A549 (cell line): Measurements from ENCODE around the gene TRAF4. TPM values are rescaled to one million over a fixed set of nuclear protein-coding genes. Genes with fewer than 3 reads are reported as not detected.
"Not testable (repeated sequence)": the region's sequence is repeated elsewhere in the genome, so short reads cannot be mapped to it uniquely, and the experiment has no call there.

Experiments
- ATAC-seq, 2 experiments: fragments of 200-7000 bp in 1 of 2; fragments of >200 bp in 1 of 2; cut with Nextera tagmentation in 1 of 2; cut with Tn5 transposase in 1 of 2; 3 replicates each; pipeline versions ENCODE4 v1.8.0 to v1.9.1; 2018 to 2020; ENCODE audit warnings: mild to moderate bottlenecking in 1 of 2, moderate library complexity in 1 of 2
- CTCF ChIA-PET: fragments of 300-600 bp; sonication (Branson Sonifier 250); formaldehyde crosslinking; extraction: SDS; loops from one replicate; lab custom pipeline; 2021; ENCODE audit warnings: antibody characterized with exemption, inconsistent platforms; lab: Yijun Ruan, JAX
- POLR2A ChIA-PET: fragments of 350-600 bp; formaldehyde crosslinking; extraction: SDS; loops from one replicate; lab custom pipeline; 2021; ENCODE audit warnings: antibody characterized with exemption, inconsistent platforms; lab: Yijun Ruan, JAX
- DNase-seq, 2 experiments: peaks; one replicate each; pipeline versions ENCODE4 v3.0.0 to v3.0.0-alpha.2; 2011 to 2016; ENCODE audit warnings: low read depth in 1 of 2, low spot score in 1 of 2
- FAIRE-seq: peaks from 2 replicates; lab custom pipeline; 2011; peaks lifted over from hg19 to GRCh38; lab: Jason Lieb, UNC
- H3K27ac ChIP-seq, 2 experiments: fragments of >200 bp; sonication (Bioruptor Twin); formaldehyde crosslinking; 3 replicates each; pipeline ENCODE4 v1.5.1; 2016 to 2017
- H3K4me1 ChIP-seq: fragments of >200 bp; sonication (Bioruptor Twin); formaldehyde crosslinking; 3 replicates; pipeline ENCODE4 v1.6.1; 2016
- H3K4me2 ChIP-seq: fragments of >200 bp; sonication (Bioruptor Twin); formaldehyde crosslinking; 3 replicates; pipeline ENCODE4 v1.6.1; 2016
- H3K4me3 ChIP-seq: fragments of >200 bp; sonication (Bioruptor Twin); formaldehyde crosslinking; 3 replicates; pipeline ENCODE4 v1.5.1; 2016
- H3K9me3 ChIP-seq: fragments of >200 bp; sonication (Bioruptor Twin); formaldehyde crosslinking; 3 replicates; pipeline ENCODE4 v1.6.1; 2016
- FOSB ChIP-seq: fragments of 250-450 bp; sonication (Bioruptor Pico); IDR thresholded peaks from 2 replicates; pipeline ENCODE4 v1.5.0; 2020; ENCODE audit warnings: mild to moderate bottlenecking, moderate library complexity
- HEYL ChIP-seq: fragments of 250-450 bp; sonication (Bioruptor Pico); IDR thresholded peaks from 2 replicates; pipeline ENCODE4 v1.8.0; 2021; ENCODE audit warnings: mild to moderate bottlenecking, moderate library complexity
- HOXB5 ChIP-seq: fragments of 250-450 bp; sonication (Bioruptor Pico); IDR thresholded peaks from 2 replicates; pipeline ENCODE4 v1.5.0; 2020; ENCODE audit warnings: mild to moderate bottlenecking, moderate library complexity
- RFX5 ChIP-seq: fragments of 450-650 bp; IDR thresholded peaks from 2 replicates; pipeline ENCODE4 v1.7.1; 2014; ENCODE audit warnings: antibody characterized with exemption, mild to moderate bottlenecking, moderate library complexity
- ZNF302 ChIP-seq: fragments of 250-450 bp; sonication (Bioruptor Pico); IDR thresholded peaks from 2 replicates; pipeline ENCODE4 v1.9.0; 2021; ENCODE audit warnings: inconsistent platforms, mild to moderate bottlenecking, moderate library complexity
- WGBS: methylation state at CpG from one replicate; pipeline ENCODE4 v1.1.6; 2017; ENCODE audit errors: missing lambda C conversion rate; 5-methylcytosine and 5-hydroxymethylcytosine counted together
- polyA plus RNA-seq, 4 experiments: library from polyadenylated mRNA; depleted of rRNA in 3 of 4; stranded (reverse); fragments of >200 nt; fragmentation: RNase III in 1 of 4; extraction: RNeasy Plus Mini Kit Qiagen cat#74134 plus additional on column Dnase treatment in 1 of 4; gene quantifications; 2 replicates in 3 of 4; 3 replicates in 1 of 4; pipeline ENCODE4 v1.2.3, GENCODE V29; 2011 to 2017
- small RNA-seq, 6 experiments: library from RNA; depleted of rRNA; stranded (forward); fragments of <200 nt; gene quantifications; one replicate each; pipeline ENCODE3, GENCODE V24; 2012

Gene TRAF4
- polyA plus RNA-seq, 2 of the 4 experiments (the other 2 are of a cell fraction): 64.0 to 65.0 TPM

- 79% methylated on average over 2 of the region's 2 CpGs for WGBS
- ATAC-seq (peak; percentile 56 to 82; a peak in 4 of 6 replicates), DNase-seq (peak in 1 of 2 experiments; percentile 27), FAIRE-seq (no peak)
- POLR2A ChIA-PET: no interaction called here
- Histone ChIP-seq H3K27ac (no peak overlapping the region), H3K4me3 (no peak overlapping the region), H3K9me3 (no peaks in the 10 kb centered on the region), H3K4me2 (no peak overlapping the region), H3K4me1 (no peaks in the 10 kb centered on the region)
- TF ChIP-seq ZNF302 (CRISPR knock-in tag) (no peak), FOSB (no peak), HEYL (CRISPR knock-in tag) (no peak), RFX5 (no peak)
- CTCF ChIA-PET: interaction anchor here (0.6 to 2.7 kb wide), 5 partner anchors 19 to 100 kb away, joined by 3 to 10 read pairs (median 3); no protein-coding TSS in a partner anchor
Observed at GRCh38 chr17:28792877-28793661, 49.3 kb downstream of the TRAF4 start.

- H3K4me2 ChIP-seq, H3K27ac ChIP-seq, H3K4me3 ChIP-seq, ATAC-seq, DNase-seq, H3K4me1 ChIP-seq, H3K9me3 ChIP-seq, FAIRE-seq, POLR2A ChIA-PET: not testable (repeated sequence)
- CTCF ChIA-PET: interaction anchor here (1.6 kb wide), 1 partner anchor 8 kb away, joined by 6 read pairs; no protein-coding TSS in a partner anchor
- WGBS: 95% methylated on average over 14 of the region's 14 CpGs
Observed at GRCh38 chr17:28794846-28795441, 51.1 kb downstream of the TRAF4 start.

GRCh38 chr17:28796062-28796461 is 52.3 kb downstream of the TRAF4 start:
- peak; percentile 67 for FAIRE-seq

More at GRCh38 chr17:28796062-28796461, 52.3 kb downstream of the TRAF4 start:
- 92% methylated on average over 2 of the region's 2 CpGs for WGBS
- no peak overlapping the region for H3K4me2 ChIP-seq
- ATAC-seq (no peak), DNase-seq (no peak)
- no peak overlapping the region for H3K27ac ChIP-seq
- no peaks in the 10 kb centered on the region for H3K4me1 ChIP-seq
- H3K4me3 ChIP-seq: no peak overlapping the region
- ChIA-PET POLR2A (no interaction called here), CTCF (interaction anchor here (1.1 to 9.5 kb wide), 2 partner anchors 12 to 33 kb away, joined by 4 to 107 read pairs; no protein-coding TSS in a partner anchor)
- H3K9me3 ChIP-seq: no peaks in the 10 kb centered on the region
- no peak for TF ChIP-seq HOXB5 (CRISPR knock-in tag)

Small RNA genes lying within 50 kb of the gene (small RNA-seq; reads per million reads assigned to genes)
- gene SNORD42A (0 reads per million in 6 experiments), gene SNORD42B (0.39 to 12.7 (median 5.1) reads per million in 6 experiments), gene SNORD4A (0 reads per million in 6 experiments), gene SNORD4B (0 reads per million in 6 experiments)

Other genes starting within 250 kb of the TRAF4 start
- not detected in 2 replicates for gene FOXN1, start 237.7 kb upstream of the TRAF4 start, polyA plus RNA-seq (2011; rRNA removed)
- not detected in 3 replicates for gene FOXN1, start 237.7 kb upstream of the TRAF4 start, polyA plus RNA-seq (2017; fragmentation: RNase III; extraction: RNeasy Plus Mini Kit Qiagen cat#74134 plus additional on column Dnase treatment)
- gene UNC119, start 191.4 kb upstream of the TRAF4 start, polyA plus RNA-seq (2011; rRNA removed): 50.5 and 53.5 TPM in 2 replicates
- gene UNC119, start 191.4 kb upstream of the TRAF4 start, polyA plus RNA-seq (2017; fragmentation: RNase III; extraction: RNeasy Plus Mini Kit Qiagen cat#74134 plus additional on column Dnase treatment): 22.8 to 27.8 TPM (median 26.0 TPM) in 3 replicates
- 50.0 and 53.2 TPM in 2 replicates for gene PIGS, start 172.5 kb upstream of the TRAF4 start, polyA plus RNA-seq (2011; rRNA removed)
- gene PIGS, start 172.5 kb upstream of the TRAF4 start, polyA plus RNA-seq (2017; fragmentation: RNase III; extraction: RNeasy Plus Mini Kit Qiagen cat#74134 plus additional on column Dnase treatment): 46.6 to 53.3 TPM (median 53.2 TPM) in 3 replicates
- gene ALDOC, start 167.1 kb upstream of the TRAF4 start, polyA plus RNA-seq (2011; rRNA removed): 6.3 and 10.1 TPM in 2 replicates
- 1.7 to 1.9 TPM (median 1.9 TPM) in 3 replicates for gene ALDOC, start 167.1 kb upstream of the TRAF4 start, polyA plus RNA-seq (2017; fragmentation: RNase III; extraction: RNeasy Plus Mini Kit Qiagen cat#74134 plus additional on column Dnase treatment)
- 111 and 123 TPM in 2 replicates for gene SPAG5, start 145.0 kb upstream of the TRAF4 start, polyA plus RNA-seq (2011; rRNA removed)
- gene SPAG5, start 145.0 kb upstream of the TRAF4 start, polyA plus RNA-seq (2017; fragmentation: RNase III; extraction: RNeasy Plus Mini Kit Qiagen cat#74134 plus additional on column Dnase treatment): 106 to 111 TPM (median 107 TPM) in 3 replicates
- gene RSKR, start 129.8 kb upstream of the TRAF4 start, polyA plus RNA-seq (2011; rRNA removed): 18.7 and 22.0 TPM in 2 replicates
- gene RSKR, start 129.8 kb upstream of the TRAF4 start, polyA plus RNA-seq (2017; fragmentation: RNase III; extraction: RNeasy Plus Mini Kit Qiagen cat#74134 plus additional on column Dnase treatment): 5.6 to 6.6 TPM (median 5.8 TPM) in 3 replicates
- gene BLTP2, start 98.9 kb upstream of the TRAF4 start, polyA plus RNA-seq (2011; rRNA removed): 150 and 243 TPM in 2 replicates
- gene BLTP2, start 98.9 kb upstream of the TRAF4 start, polyA plus RNA-seq (2017; fragmentation: RNase III; extraction: RNeasy Plus Mini Kit Qiagen cat#74134 plus additional on column Dnase treatment): 78.8 to 81.1 TPM (median 79.8 TPM) in 3 replicates
- 87.9 and 113 TPM in 2 replicates for gene SDF2, start 82.1 kb upstream of the TRAF4 start, polyA plus RNA-seq (2011; rRNA removed)
- 86.0 to 96.4 TPM (median 93.8 TPM) in 3 replicates for gene SDF2, start 82.1 kb upstream of the TRAF4 start, polyA plus RNA-seq (2017; fragmentation: RNase III; extraction: RNeasy Plus Mini Kit Qiagen cat#74134 plus additional on column Dnase treatment)
- 51.4 and 61.0 TPM in 2 replicates for gene SUPT6H, start 81.8 kb upstream of the TRAF4 start, polyA plus RNA-seq (2011; rRNA removed)
- 63.8 to 64.6 TPM (median 64.2 TPM) in 3 replicates for gene SUPT6H, start 81.8 kb upstream of the TRAF4 start, polyA plus RNA-seq (2017; fragmentation: RNase III; extraction: RNeasy Plus Mini Kit Qiagen cat#74134 plus additional on column Dnase treatment)
- gene PROCA1, start 32.1 kb upstream of the TRAF4 start, polyA plus RNA-seq (2011; rRNA removed): 3.8 and 4.0 TPM in 2 replicates
- gene PROCA1, start 32.1 kb upstream of the TRAF4 start, polyA plus RNA-seq (2017; fragmentation: RNase III; extraction: RNeasy Plus Mini Kit Qiagen cat#74134 plus additional on column Dnase treatment): 2.5 to 4.9 TPM (median 4.2 TPM) in 3 replicates
- gene RAB34, start 26.1 kb upstream of the TRAF4 start, polyA plus RNA-seq (2011; rRNA removed): 288 and 328 TPM in 2 replicates
- 207 to 212 TPM (median 211 TPM) in 3 replicates for gene RAB34, start 26.1 kb upstream of the TRAF4 start, polyA plus RNA-seq (2017; fragmentation: RNase III; extraction: RNeasy Plus Mini Kit Qiagen cat#74134 plus additional on column Dnase treatment)
- gene RPL23A, start 24.0 kb upstream of the TRAF4 start, polyA plus RNA-seq (2011; rRNA removed): 2,521 and 2,887 TPM in 2 replicates
- gene RPL23A, start 24.0 kb upstream of the TRAF4 start, polyA plus RNA-seq (2017; fragmentation: RNase III; extraction: RNeasy Plus Mini Kit Qiagen cat#74134 plus additional on column Dnase treatment): 1,026 to 1,151 TPM (median 1,061 TPM) in 3 replicates
- gene TLCD1, start 17.8 kb upstream of the TRAF4 start, polyA plus RNA-seq (2011; rRNA removed): 83.3 and 86.7 TPM in 2 replicates
- gene TLCD1, start 17.8 kb upstream of the TRAF4 start, polyA plus RNA-seq (2017; fragmentation: RNase III; extraction: RNeasy Plus Mini Kit Qiagen cat#74134 plus additional on column Dnase treatment): 36.7 to 43.9 TPM (median 37.7 TPM) in 3 replicates
- gene NEK8, start 15.2 kb upstream of the TRAF4 start, polyA plus RNA-seq (2011; rRNA removed): 5.1 and 7.7 TPM in 2 replicates
- 4.2 to 5.8 TPM (median 5.3 TPM) in 3 replicates for gene NEK8, start 15.2 kb upstream of the TRAF4 start, polyA plus RNA-seq (2017; fragmentation: RNase III; extraction: RNeasy Plus Mini Kit Qiagen cat#74134 plus additional on column Dnase treatment)
- gene FAM222B, start 98.8 kb downstream of the TRAF4 start, polyA plus RNA-seq (2011; rRNA removed): 10.7 and 15.3 TPM in 2 replicates
- gene FAM222B, start 98.8 kb downstream of the TRAF4 start, polyA plus RNA-seq (2017; fragmentation: RNase III; extraction: RNeasy Plus Mini Kit Qiagen cat#74134 plus additional on column Dnase treatment): 14.3 to 15.6 TPM (median 14.7 TPM) in 3 replicates
- 88.3 and 123 TPM in 2 replicates for gene ERAL1, start 111.0 kb downstream of the TRAF4 start, polyA plus RNA-seq (2011; rRNA removed)
- 78.8 to 80.2 TPM (median 78.9 TPM) in 3 replicates for gene ERAL1, start 111.0 kb downstream of the TRAF4 start, polyA plus RNA-seq (2017; fragmentation: RNase III; extraction: RNeasy Plus Mini Kit Qiagen cat#74134 plus additional on column Dnase treatment)
- gene FLOT2, start 153.7 kb downstream of the TRAF4 start, polyA plus RNA-seq (2011; rRNA removed): 68.8 and 78.6 TPM in 2 replicates
- 62.8 to 71.0 TPM (median 66.4 TPM) in 3 replicates for gene FLOT2, start 153.7 kb downstream of the TRAF4 start, polyA plus RNA-seq (2017; fragmentation: RNase III; extraction: RNeasy Plus Mini Kit Qiagen cat#74134 plus additional on column Dnase treatment)
- 7.0 and 7.3 TPM in 2 replicates for gene DHRS13, start 159.1 kb downstream of the TRAF4 start, polyA plus RNA-seq (2011; rRNA removed)
- 3.5 to 4.9 TPM (median 4.8 TPM) in 3 replicates for gene DHRS13, start 159.1 kb downstream of the TRAF4 start, polyA plus RNA-seq (2017; fragmentation: RNase III; extraction: RNeasy Plus Mini Kit Qiagen cat#74134 plus additional on column Dnase treatment)
- 25.3 and 29.3 TPM in 2 replicates for gene PHF12, start 207.5 kb downstream of the TRAF4 start, polyA plus RNA-seq (2011; rRNA removed)
- gene PHF12, start 207.5 kb downstream of the TRAF4 start, polyA plus RNA-seq (2017; fragmentation: RNase III; extraction: RNeasy Plus Mini Kit Qiagen cat#74134 plus additional on column Dnase treatment): 28.0 to 31.9 TPM (median 29.9 TPM) in 3 replicates